SK-N-MC (cell line): ENCODE data around the gene NTRK1.

Source experiments
- EZH2 ChIP-seq: fragments of 200-600 bp; sonication (generic); IDR thresholded peaks from one replicate; pipeline ENCODE4 v1.6.1; 2017; ENCODE audit warnings: antibody characterized with exemption
- FOXP2 ChIP-seq: optimal IDR thresholded peaks from 2 replicates; pipeline ENCODE3; 2011; ENCODE audit warnings: mild to moderate bottlenecking, moderate library complexity; ENCODE audit not compliant: insufficient read depth; ENCODE audit errors: extremely low read length, control extremely low read depth
- POLR2AphosphoS5 ChIP-seq: IDR thresholded peaks from 2 replicates; pipeline ENCODE4 v1.6.1; 2012; ENCODE audit warnings: mild to moderate bottlenecking, low read depth, low read length, borderline replicate concordance

GRCh38 chr1:156869455-156869854 is 8.8 kb downstream of the NTRK1 start:
- no peak for TF ChIP-seq EZH2
- no peak for TF ChIP-seq POLR2AphosphoS5
- no peak for TF ChIP-seq FOXP2
